HL-60/S4 treated with retinoic acid at 250 ng/mL for 4 days and 3 days (cell line): ENCODE data around the gene EYA3.

Source experiments
- in situ Hi-C: fragments of 300-500 bp; cut with MboI; formaldehyde crosslinking; loops from 2 replicates; pipeline ENCODE4 v1.7.0; 2022; ENCODE audit warnings: low sequenced_read_pairs

The EYA3 gene

GRCh38 chr1:28073867-28074266 lies 14.5 kb downstream of the EYA3 start:
- in situ Hi-C loops, result no loop called here

- in situ Hi-C loops, result no loop called here
Measured at GRCh38 chr1:28071813-28072212, 16.6 kb downstream of the EYA3 start.

GRCh38 chr1:28070725-28071593 lies 17.5 kb downstream of the EYA3 start:
- in situ Hi-C loops, result no loop called here

GRCh38 chr1:28067523-28068090 lies 20.8 kb downstream of the EYA3 start:
- in situ Hi-C loops, result no loop called here

GRCh38 chr1:28066393-28067154 lies 21.8 kb downstream of the EYA3 start:
- in situ Hi-C loops, result no loop called here

- in situ Hi-C loops, result no loop called here
Measured at GRCh38 chr1:28064064-28064463, 24.3 kb downstream of the EYA3 start.

GRCh38 chr1:28062806-28063205 lies 25.6 kb downstream of the EYA3 start:
- in situ Hi-C loops, result no loop called here

GRCh38 chr1:28058971-28059878 lies 29.2 kb downstream of the EYA3 start:
- in situ Hi-C loops, result no loop called here

- in situ Hi-C loops, result no loop called here
Measured at GRCh38 chr1:28058168-28058567, 30.2 kb downstream of the EYA3 start.

- in situ Hi-C loops, result no loop called here
Measured at GRCh38 chr1:28056129-28056925, 32.1 kb downstream of the EYA3 start.

GRCh38 chr1:28050776-28051175 lies 37.6 kb downstream of the EYA3 start:
- in situ Hi-C loops, result no loop called here

- in situ Hi-C loops, result no loop called here
Measured at GRCh38 chr1:28046716-28047115, 41.7 kb downstream of the EYA3 start.

- in situ Hi-C loops, result no loop called here
Measured at GRCh38 chr1:28045777-28046176, 42.6 kb downstream of the EYA3 start.

GRCh38 chr1:28044399-28044798 lies 44.0 kb downstream of the EYA3 start:
- in situ Hi-C loops, result no loop called here

GRCh38 chr1:28039341-28039740 lies 49.1 kb downstream of the EYA3 start:
- in situ Hi-C loops, result no loop called here

GRCh38 chr1:28037946-28038345 lies 50.5 kb downstream of the EYA3 start:
- in situ Hi-C loops, result no loop called here

- in situ Hi-C loops, result no loop called here
Measured at GRCh38 chr1:28037206-28037605, 51.2 kb downstream of the EYA3 start.

GRCh38 chr1:28036431-28036830 lies 52.0 kb downstream of the EYA3 start:
- in situ Hi-C loops, result no loop called here

GRCh38 chr1:28035420-28035819 lies 53.0 kb downstream of the EYA3 start:
- in situ Hi-C loops, result no loop called here

- in situ Hi-C loops, result no loop called here
Measured at GRCh38 chr1:28032281-28032680, 56.1 kb downstream of the EYA3 start.
